NCI-H69 (cell line): ENCODE data around the gene RTL9.
"Not testable (repeated sequence)": the region's sequence is repeated elsewhere in the genome, so short reads cannot be mapped to it uniquely, and the experiment has no call there.

ENCODE experiments used
- DNase-seq: peaks from one replicate; lab custom pipeline; 2025; lab: John Stamatoyannopoulos, UW

The RTL9 gene

DNA sequence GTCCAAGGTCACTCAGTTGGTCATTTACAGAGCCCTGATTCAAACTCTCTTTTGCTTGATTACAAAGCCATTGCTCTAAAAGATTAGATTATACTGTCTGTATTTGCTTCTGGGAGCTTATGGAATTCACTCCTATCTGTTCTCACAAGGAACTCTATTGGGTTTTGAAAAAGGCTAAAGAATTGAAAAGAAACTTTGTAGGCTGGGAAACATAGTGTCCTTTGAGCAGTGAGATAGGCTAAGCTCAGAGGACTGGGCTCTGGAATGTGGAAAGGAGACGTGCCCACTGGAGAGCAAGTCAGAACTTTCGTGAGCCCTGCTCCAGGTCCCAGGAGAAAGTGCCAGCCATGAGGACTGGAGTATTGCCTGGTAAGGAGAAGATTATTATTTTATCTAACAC lies at the start of gene RTL9:
TSS of gene RTL9 (plus strand) at position 301 of the 400 bp plus-strand sequence. CDS start 91,770 bp downstream, outside the sequence.
- DNase-seq: no peak

DNA sequence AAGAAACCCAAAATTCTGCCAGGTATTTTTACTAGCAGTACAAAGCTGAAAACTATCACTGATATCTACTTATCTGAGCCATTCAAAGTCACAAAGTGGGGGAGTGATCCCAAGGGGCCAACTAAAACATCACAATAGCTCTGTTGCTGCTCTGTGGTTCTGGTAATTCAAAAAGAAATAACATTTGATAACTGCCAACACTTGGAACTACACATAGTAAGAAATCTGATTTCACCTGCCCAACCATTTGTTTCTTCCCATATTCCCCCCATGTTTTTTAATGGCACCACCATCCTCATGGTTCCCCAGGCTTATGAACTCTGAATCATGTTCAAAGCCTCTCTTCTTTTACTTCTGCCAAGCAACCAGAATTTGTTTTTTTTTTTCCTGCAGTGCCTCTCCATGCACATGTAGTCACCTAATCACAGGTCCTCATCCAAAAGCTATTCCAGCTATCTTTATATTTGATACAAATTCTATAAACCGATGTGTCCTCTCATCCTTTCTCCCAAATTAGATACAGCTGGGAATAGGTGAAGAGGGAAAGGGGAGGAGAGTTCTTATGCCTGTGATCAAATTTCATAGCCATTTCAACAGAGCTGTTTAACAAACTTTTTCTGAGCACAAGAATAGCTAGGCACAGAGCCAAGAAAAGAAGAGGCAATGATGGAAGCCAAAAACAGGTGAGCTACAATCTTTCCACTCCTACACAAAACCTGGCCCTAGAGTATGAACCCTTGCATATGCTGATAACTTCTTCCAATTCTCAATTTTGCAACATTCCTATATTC lies 48.5 kb upstream of the RTL9 start:
- peak; percentile 39 for DNase-seq

GRCh38 chrX:110310896-110311295 lies 47.8 kb upstream of the RTL9 start:
- DNase-seq: no peak

DNA sequence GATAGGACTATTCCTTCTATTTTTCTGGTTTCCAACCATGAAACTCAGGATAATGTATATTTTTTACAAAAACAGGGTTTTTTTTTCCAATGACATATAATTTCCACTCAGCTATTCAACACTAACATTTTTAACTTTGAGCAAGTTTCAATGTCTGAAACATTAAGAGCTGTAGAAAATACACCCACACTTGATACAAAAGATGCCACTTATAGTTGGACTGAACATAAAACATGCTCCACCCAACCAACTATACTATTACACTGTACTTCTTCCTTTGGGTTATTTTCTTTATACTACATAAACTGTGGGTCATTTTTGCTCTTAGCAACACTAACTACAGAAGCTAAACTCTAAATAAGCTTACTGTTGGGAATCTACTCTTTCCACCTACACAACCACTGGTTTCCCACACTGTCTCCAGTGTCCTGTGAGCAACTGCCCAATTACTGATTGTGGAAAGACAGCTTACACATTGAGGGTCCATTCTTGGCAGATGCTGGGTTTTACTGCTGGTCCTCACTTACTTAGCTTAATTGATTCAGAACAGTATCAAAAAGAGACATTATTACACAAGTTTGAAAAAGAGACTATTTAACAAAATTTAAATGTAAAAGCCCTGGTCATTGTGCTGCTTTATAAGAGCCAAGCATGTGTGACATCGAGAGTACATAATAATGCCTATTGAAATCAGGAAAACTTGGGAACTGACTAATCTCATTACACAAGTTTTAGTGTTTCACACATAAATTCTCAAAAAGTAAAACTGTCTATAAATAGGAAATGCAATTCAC lies 47.0 kb upstream of the RTL9 start:
- no peak for DNase-seq

- DNase-seq: peak; percentile 8
Measured at GRCh38 chrX:110315551-110315950, 43.1 kb upstream of the RTL9 start.

DNA sequence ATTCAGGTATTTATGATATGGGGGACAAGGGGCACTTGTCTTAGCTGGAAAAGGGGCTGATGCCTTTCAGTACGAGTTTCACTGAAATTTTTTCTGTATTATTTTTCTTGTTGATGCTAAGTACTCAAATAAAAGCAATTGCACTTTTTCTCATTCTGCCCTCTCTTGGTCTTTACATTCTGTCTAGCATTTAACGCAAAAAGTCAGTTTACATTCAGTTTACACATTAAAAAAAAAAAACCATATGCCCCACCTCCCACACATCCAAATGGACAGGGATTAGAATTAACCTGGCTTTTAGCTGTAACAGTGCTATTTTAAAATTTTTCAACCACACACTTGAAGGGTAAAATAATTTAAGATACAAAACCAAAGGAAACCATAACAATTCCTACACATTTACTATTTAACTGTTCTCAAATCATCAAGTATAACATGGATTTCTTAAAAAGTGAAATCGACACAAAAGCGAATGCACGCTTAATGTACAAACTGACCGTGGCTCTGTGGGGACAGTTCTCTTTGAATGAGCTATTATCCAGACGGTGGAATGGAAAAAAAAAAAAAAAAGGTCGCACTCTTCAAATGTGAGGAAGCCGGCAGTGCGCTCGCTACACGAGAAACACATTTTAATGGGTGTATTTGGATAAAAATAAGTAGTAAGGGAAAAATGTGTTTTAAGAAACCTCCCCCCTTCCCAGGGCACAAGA lies 42.1 kb upstream of the RTL9 start:
- peak; percentile 60 for DNase-seq

GRCh38 chrX:110317061-110317819 lies 41.4 kb upstream of the RTL9 start:
- DNase-seq: peak; percentile 63

GRCh38 chrX:110317820-110318663 lies 40.6 kb upstream of the RTL9 start, which contains the start of gene AMMECR1:
Gene AMMECR1 (minus strand): TSS chrX:110318085. CDS start chrX:110318071, 14 bp downstream.
- peak; percentile 95 for DNase-seq

- peak; percentile 80 for DNase-seq
Measured at GRCh38 chrX:110318664-110318968, 40.0 kb upstream of the RTL9 start.

GRCh38 chrX:110320381-110320987 lies 38.2 kb upstream of the RTL9 start:
- DNase-seq: peak; percentile 64

DNA sequence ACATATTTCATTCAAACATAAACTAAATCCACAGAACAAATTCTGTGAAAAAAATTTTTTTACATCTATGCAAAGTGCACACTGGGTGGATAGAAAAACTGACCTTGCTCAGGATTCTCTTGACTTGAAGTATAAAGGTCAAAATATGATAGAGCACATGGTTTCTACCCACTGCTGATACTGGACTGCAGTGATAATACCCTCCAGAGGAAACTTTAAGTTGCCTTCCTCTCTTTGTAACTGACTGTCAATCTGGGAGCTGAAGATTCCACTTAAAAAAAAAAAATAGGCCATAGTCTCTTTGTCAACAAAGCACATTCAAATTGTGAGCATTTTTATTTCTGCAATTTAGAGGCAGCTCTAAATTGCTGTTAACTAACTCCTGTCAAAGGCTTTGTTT lies 37.6 kb upstream of the RTL9 start:
- DNase-seq: no peak

GRCh38 chrX:110321670-110322069 lies 37.0 kb upstream of the RTL9 start:
- no peak for DNase-seq

GRCh38 chrX:110322603-110323002 lies 36.0 kb upstream of the RTL9 start:
- peak; percentile 81 for DNase-seq

DNA sequence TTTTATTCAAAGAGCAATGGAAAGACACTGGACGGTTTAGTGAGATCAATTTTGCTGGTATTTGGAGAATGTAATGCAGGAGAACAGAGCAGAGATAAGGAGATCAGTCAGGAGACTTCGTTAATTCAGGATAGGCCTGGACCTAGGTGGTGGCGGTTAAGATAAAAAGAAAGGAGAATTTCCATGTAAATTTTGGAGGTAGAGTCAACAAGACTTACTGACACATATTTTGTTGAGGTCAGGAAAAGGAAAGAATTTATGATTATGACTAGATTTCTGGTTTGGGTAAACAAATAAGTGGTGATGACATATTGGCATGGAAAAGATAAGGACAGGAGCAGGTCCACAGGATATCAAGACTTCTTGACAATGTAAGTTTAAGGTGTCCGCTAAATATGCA lies 31.9 kb upstream of the RTL9 start:
- no peak for DNase-seq

DNA sequence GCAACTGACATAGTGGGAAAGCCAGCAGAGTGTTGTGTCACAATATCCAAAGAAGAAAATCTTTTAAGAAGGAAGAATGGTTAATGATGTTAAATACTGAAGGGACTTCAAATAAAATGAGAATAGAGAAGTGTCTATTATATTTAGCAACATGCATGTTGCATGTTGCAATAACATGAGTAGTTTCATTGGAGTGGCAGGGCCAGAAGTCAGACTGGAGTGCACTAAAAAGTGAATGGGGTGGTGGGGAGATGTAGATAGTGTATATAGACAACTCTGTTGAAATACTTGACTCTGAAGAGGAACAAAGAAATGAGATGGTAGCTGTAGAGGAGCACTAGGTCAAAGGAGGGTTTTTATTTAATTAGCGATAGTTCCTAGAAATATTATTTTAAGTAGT lies 31.3 kb upstream of the RTL9 start:
- DNase-seq: no peak

DNA sequence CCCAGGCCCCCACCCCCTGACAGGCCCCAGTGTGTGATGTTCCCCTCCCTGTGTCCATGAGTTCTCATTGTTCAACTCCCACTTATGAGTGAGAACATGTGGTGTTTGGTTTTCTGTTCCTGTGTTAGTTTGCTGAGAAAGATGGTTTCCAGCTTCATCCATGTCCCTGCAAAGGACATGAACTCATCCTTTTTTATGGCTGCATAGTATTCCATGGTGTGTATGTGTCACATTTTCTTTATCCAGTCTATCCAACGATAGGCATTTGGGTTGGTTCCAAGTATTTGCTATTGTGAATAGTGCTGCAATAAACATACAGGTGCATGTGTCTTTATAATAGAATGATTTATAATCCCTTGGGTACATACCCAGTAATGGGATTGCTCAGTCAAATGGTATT lies 30.0 kb upstream of the RTL9 start:
- DNase-seq: not testable (repeated sequence)

- DNase-seq: no peak
Measured at GRCh38 chrX:110331444-110332030, 27.1 kb upstream of the RTL9 start.

GRCh38 chrX:110333458-110333857 lies 25.2 kb upstream of the RTL9 start:
- not testable (repeated sequence) for DNase-seq

- peak; percentile 78 for DNase-seq
Measured at GRCh38 chrX:110338935-110339334, 19.7 kb upstream of the RTL9 start.
